ENCODE data around the gene SH3RF3. TPM values are rescaled to one million over a fixed set of nuclear protein-coding genes. Genes with fewer than 3 reads are reported as not detected.

Gene SH3RF3
- total RNA-seq, 1 experiment from 2014 or later, result 4.9 TPM

GRCh38 chr2:109508556-109508955, 379.6 kb downstream of the SH3RF3 start:
- Histone ChIP-seq H3K4me3 (ENCODE audit: low read depth in 2 of 2, low read length in 2 of 2) (no peak overlapping the region), H3K27ac (ENCODE audit: low read length) (no peak overlapping the region), H3K36me3 (ENCODE audit: control insufficient read depth, insufficient read depth, low read length) (no peaks in the 10 kb centered on the region), H3K9me3 (ENCODE audit: control insufficient read depth, insufficient read depth, low read depth, low read length) (no peaks in the 10 kb centered on the region), H3K4me1 (ENCODE audit: control insufficient read depth, insufficient read depth, low read length) (no peaks in the 10 kb centered on the region), H3K27me3 (ENCODE audit: control insufficient read depth, insufficient read depth, low read length) (no peaks in the 10 kb centered on the region)
- BruUV-seq (replicated peaks), result no TSS peak
- ATAC-seq, result no peak
- ChIA-PET CTCF (interaction anchor here (0.5 kb wide), 1 partner anchor 381 kb away, joined by 3 read pairs; no protein-coding TSS in a partner anchor), POLR2A (no interaction called here)
- intact Hi-C loops (cut with micrococcal nuclease; ENCODE audit: unreplicated experiment) (no loop called here), in situ Hi-C loops (cut with HindIII; ENCODE audit: low pct_unique_long_range_greater_than_20kb, low sequenced_read_pairs) (no loop called here)
- TF ChIP-seq TCF7L2 (IDR thresholded peaks at IDR 0.05; ENCODE audit: low read depth, low read length), result no peak
- no peak for TF ChIP-seq SIN3A (IDR thresholded peaks at IDR 0.05; ENCODE audit: borderline replicate concordance, insufficient read depth, low read depth, low read length)
- no peak for TF ChIP-seq POLR2AphosphoS5 (IDR thresholded peaks at IDR 0.05; ENCODE audit: low read depth, low read length)
- no peak for TF ChIP-seq REST (IDR thresholded peaks at IDR 0.05; ENCODE audit: insufficient read depth in 1 of 2, low read depth in 2 of 2, low read length in 1 of 2)
- TF ChIP-seq, protein P1, sequence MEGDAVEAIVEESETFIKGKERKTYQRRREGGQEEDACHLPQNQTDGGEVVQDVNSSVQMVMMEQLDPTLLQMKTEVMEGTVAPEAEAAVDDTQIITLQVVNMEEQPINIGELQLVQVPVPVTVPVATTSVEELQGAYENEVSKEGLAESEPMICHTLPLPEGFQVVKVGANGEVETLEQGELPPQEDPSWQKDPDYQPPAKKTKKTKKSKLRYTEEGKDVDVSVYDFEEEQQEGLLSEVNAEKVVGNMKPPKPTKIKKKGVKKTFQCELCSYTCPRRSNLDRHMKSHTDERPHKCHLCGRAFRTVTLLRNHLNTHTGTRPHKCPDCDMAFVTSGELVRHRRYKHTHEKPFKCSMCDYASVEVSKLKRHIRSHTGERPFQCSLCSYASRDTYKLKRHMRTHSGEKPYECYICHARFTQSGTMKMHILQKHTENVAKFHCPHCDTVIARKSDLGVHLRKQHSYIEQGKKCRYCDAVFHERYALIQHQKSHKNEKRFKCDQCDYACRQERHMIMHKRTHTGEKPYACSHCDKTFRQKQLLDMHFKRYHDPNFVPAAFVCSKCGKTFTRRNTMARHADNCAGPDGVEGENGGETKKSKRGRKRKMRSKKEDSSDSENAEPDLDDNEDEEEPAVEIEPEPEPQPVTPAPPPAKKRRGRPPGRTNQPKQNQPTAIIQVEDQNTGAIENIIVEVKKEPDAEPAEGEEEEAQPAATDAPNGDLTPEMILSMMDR (IDR thresholded peaks at IDR 0.05), result no peak
- no peak for DNase-seq (ENCODE audit: low read depth, low spot score)

DNA sequence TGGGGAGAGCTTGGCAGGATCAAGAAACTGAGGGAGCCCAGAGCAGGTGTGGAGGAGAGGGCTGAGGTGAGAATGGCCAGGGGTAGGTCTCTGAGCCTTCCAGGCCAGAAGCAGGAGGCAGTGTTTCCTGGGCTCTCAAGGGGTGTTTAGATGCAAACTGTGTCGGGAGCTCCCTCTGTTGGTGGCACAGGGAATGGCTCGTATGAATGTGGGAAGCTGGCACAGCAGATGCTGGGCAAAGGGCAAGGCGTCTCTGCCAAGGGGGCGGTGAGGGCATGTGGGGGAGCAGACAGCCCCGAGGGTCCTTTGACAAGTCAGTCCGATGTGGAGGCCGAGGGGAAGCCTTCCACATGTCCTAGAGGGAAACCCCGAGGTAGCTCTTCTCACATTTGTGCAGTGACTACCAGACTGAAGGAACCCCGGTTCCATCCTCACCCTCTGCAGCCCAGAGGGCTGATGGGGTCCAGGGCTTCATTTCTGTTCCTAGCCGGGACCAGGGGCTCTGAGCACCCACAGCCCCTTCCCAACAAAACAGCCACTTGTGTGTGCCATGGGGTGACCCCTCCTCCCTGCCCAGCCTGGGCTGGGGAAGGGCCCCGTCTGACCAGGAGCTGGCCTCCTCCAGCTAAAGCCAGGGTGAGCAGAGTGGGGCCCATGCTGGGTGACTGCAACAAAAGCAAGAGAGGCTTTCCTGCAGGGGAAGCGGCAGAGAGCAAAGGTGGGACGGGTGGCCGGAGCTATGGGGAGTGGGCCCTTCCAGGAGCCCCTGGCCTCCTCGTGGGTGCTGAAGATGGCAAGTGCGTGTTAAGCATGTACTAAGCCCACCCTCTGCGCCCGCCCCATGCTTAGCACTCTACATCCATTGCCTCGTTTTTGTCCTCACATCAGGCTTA, 381.4 kb downstream of the SH3RF3 start:
- Histone ChIP-seq H3K36me3 (ENCODE audit: control insufficient read depth, insufficient read depth, low read length) (no peaks in the 10 kb centered on the region), H3K4me1 (ENCODE audit: control insufficient read depth, insufficient read depth, low read length) (peaks cover 6% of the 10 kb centered on the region), H3K9me3 (ENCODE audit: control insufficient read depth, insufficient read depth, low read depth, low read length) (no peaks in the 10 kb centered on the region), H3K27ac (ENCODE audit: low read length) (no peak overlapping the region), H3K4me3 (ENCODE audit: low read depth in 2 of 2, low read length in 2 of 2) (no peak overlapping the region), H3K27me3 (ENCODE audit: control insufficient read depth, insufficient read depth, low read length) (no peaks in the 10 kb centered on the region)
- TF ChIP-seq, protein P1 (IDR thresholded peaks at IDR 0.05), result peak; percentile 97
- TF ChIP-seq TCF7L2 (IDR thresholded peaks at IDR 0.05; ENCODE audit: low read depth, low read length), result no peak
- CTCF ChIA-PET, result interaction anchor here (0.6 to 1.4 kb wide), 5 partner anchors 34 to 383 kb away, joined by 3 read pairs; no protein-coding TSS in a partner anchor
- intact Hi-C loops (cut with micrococcal nuclease; ENCODE audit: unreplicated experiment) (loop anchor here (2.0 kb wide), 1 partner anchor 386 kb away; no protein-coding TSS in a partner anchor), in situ Hi-C loops (cut with HindIII; ENCODE audit: low pct_unique_long_range_greater_than_20kb, low sequenced_read_pairs) (no loop called here)
- POLR2A ChIA-PET, result no interaction called here
- ATAC-seq (peak; percentile 86), DNase-seq (ENCODE audit: low read depth, low spot score) (peak; percentile 53)
- no TSS peak for BruUV-seq (replicated peaks)

All from Panc1 (cell line).